ENCODE results near the gene PRDM1. TPM values are rescaled to one million over a fixed set of nuclear protein-coding genes. Genes with fewer than 3 reads are reported as not detected.

Gene PRDM1
- total RNA-seq, 4 donors from 2014 or later: 6.4 to 57.8 (median 14.9) TPM

GRCh38 chr6:106102967-106103727, 17.0 kb downstream of the PRDM1 start:
- Histone ChIP-seq H3K27me3 (no peaks in the 10 kb centered on the region), H3K4me3 (peak overlapping the region; percentile 9 to 53 (median 35)), H3K36me3 (peaks cover 0 to 32% (median 0%) of the 10 kb centered on the region in 3 donors), H3K27ac (peak overlapping the region in 3 of 4 donors; percentile 27 to 70 (median 64)), H3K4me1 (peaks cover 0 to 12% (median 0%) of the 10 kb centered on the region in 4 donors), H3K9me3 (no peaks in the 10 kb centered on the region)
- no peak for DNase-seq
- TF ChIP-seq CTCF (IDR thresholded peaks at IDR 0.05) (no peak), POLR2A (IDR thresholded peaks at IDR 0.05) (no peak)

- no peak for TF ChIP-seq POLR2A (IDR thresholded peaks at IDR 0.05)
- TF ChIP-seq CTCF (IDR thresholded peaks at IDR 0.05): no peak
- H3K36me3 ChIP-seq: peaks cover 0 to 32% (median 0%) of the 10 kb centered on the region in 3 donors
- peak in 2 of 3 donors; percentile 73 to 81 for DNase-seq
- H3K27me3 ChIP-seq: no peaks in the 10 kb centered on the region
- H3K4me3 ChIP-seq: peak overlapping the region; percentile 9 to 53 (median 35)
- peaks cover 0 to 12% (median 0%) of the 10 kb centered on the region in 4 donors for H3K4me1 ChIP-seq
- peak overlapping the region in 3 of 4 donors; percentile 27 to 70 (median 64) for H3K27ac ChIP-seq
- H3K9me3 ChIP-seq: no peaks in the 10 kb centered on the region
These were observed 17.6 kb downstream of the PRDM1 start for GRCh38 chr6:106103728-106104109.

- H3K27me3 ChIP-seq: no peaks in the 10 kb centered on the region
- H3K4me3 ChIP-seq: no peak overlapping the region
- H3K9me3 ChIP-seq: no peaks in the 10 kb centered on the region
- TF ChIP-seq POLR2A (IDR thresholded peaks at IDR 0.05): no peak
- TF ChIP-seq CTCF (IDR thresholded peaks at IDR 0.05): no peak
- no peak overlapping the region for H3K27ac ChIP-seq
- DNase-seq: no peak
- peaks cover 0 to 32% (median 0%) of the 10 kb centered on the region in 3 donors for H3K36me3 ChIP-seq
- H3K4me1 ChIP-seq: peaks cover 0 to 10% (median 0%) of the 10 kb centered on the region in 4 donors
These were observed 18.3 kb downstream of the PRDM1 start for GRCh38 chr6:106104476-106104875.

- Histone ChIP-seq H3K36me3 (peaks cover 0 to 32% (median 0%) of the 10 kb centered on the region in 3 donors), H3K4me1 (peaks cover 0 to 6% (median 0%) of the 10 kb centered on the region in 4 donors), H3K4me3 (no peak overlapping the region), H3K27ac (no peak overlapping the region), H3K27me3 (no peaks in the 10 kb centered on the region), H3K9me3 (no peaks in the 10 kb centered on the region)
- TF ChIP-seq POLR2A (IDR thresholded peaks at IDR 0.05): no peak
- no peak for TF ChIP-seq CTCF (IDR thresholded peaks at IDR 0.05)
- DNase-seq: no peak
These were observed 18.8 kb downstream of the PRDM1 start for GRCh38 chr6:106104941-106105340.

GRCh38 chr6:106105493-106105892, 19.4 kb downstream of the PRDM1 start:
- Histone ChIP-seq H3K9me3 (no peaks in the 10 kb centered on the region), H3K27me3 (no peaks in the 10 kb centered on the region), H3K4me1 (peaks cover 0 to 6% (median 0%) of the 10 kb centered on the region in 4 donors), H3K36me3 (peaks cover 0 to 32% (median 0%) of the 10 kb centered on the region in 3 donors), H3K27ac (no peak overlapping the region), H3K4me3 (no peak overlapping the region)
- TF ChIP-seq CTCF (IDR thresholded peaks at IDR 0.05) (no peak), POLR2A (IDR thresholded peaks at IDR 0.05) (no peak)
- DNase-seq: no peak

Data from Peyer's patch (tissue), 4 donors.